Ovary (tissue), 9 donors: Measurements from ENCODE around the gene RASA3. TPM values are rescaled to one million over a fixed set of nuclear protein-coding genes. Genes with fewer than 3 reads are reported as not detected.

ENCODE experiments used
- DNase-seq, 5 donors: peaks; one replicate each; pipeline ENCODE4 v3.0.0-alpha.2; 2019 to 2020
- H3K27ac ChIP-seq, 2 donors: fragments of 200-600 bp; one replicate each; pipeline versions ENCODE4 v1.5.1 to v1.8.0; 2019 to 2022
- H3K27me3 ChIP-seq: fragments of 200-600 bp; one replicate; pipeline ENCODE4 v1.8.0; 2022
- H3K36me3 ChIP-seq: fragments of 200-600 bp; sonication (generic); one replicate; pipeline ENCODE4 v1.5.1; 2019
- H3K4me1 ChIP-seq: one replicate; pipeline ENCODE4 v1.8.1; 2013; ENCODE audit warnings: mild to moderate bottlenecking, moderate library complexity; ENCODE audit not compliant: insufficient read depth
- H3K4me3 ChIP-seq: fragments of 200-600 bp; sonication (generic); one replicate; pipeline ENCODE4 v1.5.1; 2017
- H3K9me3 ChIP-seq, 2 donors: fragments of 200-600 bp in 1 of 2; sonication (generic) in 1 of 2; one replicate each; pipeline versions ENCODE4 v1.5.1 to v1.8.1; 2013 to 2019; ENCODE audit warnings: mild to moderate bottlenecking in 1 of 2, moderate library complexity in 1 of 2
- CTCF ChIP-seq, 3 donors: fragments of 450-650 bp in 2 of 3; fragments of 200-600 bp in 1 of 3; IDR thresholded peaks; one replicate each; pipeline versions ENCODE4 v1.5.1 to v1.8.0; 2016 to 2022; ENCODE audit warnings: antibody characterized with exemption in 3 of 3, mild to moderate bottlenecking in 1 of 3
- EP300 ChIP-seq: sonication (generic); formaldehyde crosslinking; IDR thresholded peaks from one replicate; pipeline ENCODE4 v1.6.1; 2017; ENCODE audit warnings: antibody characterized with exemption
- POLR2A ChIP-seq: fragments of 450-650 bp; IDR thresholded peaks from one replicate; pipeline ENCODE4 v1.6.1; 2017; ENCODE audit warnings: antibody characterized with exemption, mild to moderate bottlenecking, moderate library complexity
- WGBS, 3 donors: extraction: QIAGEN DNeasy Blood & Tissue Kit in 1 of 3; methylation state at CpG; one replicate each; pipeline versions ENCODE4 v1.1.5 to v1.1.7; 2013 to 2017; 5-methylcytosine and 5-hydroxymethylcytosine counted together
- intact Hi-C, 4 donors: fragments of 100-400 bp; cut with DNase I; formaldehyde crosslinking; loops; one replicate each; pipeline versions ENCODE4 v1.11.0 to v1.15.1; 2022 to 2023
- polyA plus RNA-seq, 2 donors: library from polyadenylated mRNA; stranded (reverse); fragments of 200-250 nt in 1 of 2; fragments of 350-450 nt in 1 of 2; fragmentation: Illumina TruSeq in 1 of 2; extraction: RNeasy Lipid Tissue Mini Kit (QIAGEN cat#74804) in 1 of 2; gene quantifications; one replicate each; pipeline ENCODE4 v1.2.3, GENCODE V29; 2013 to 2014
- total RNA-seq, 7 donors: library from RNA; depleted of rRNA in 2 of 7; stranded (reverse); fragments of >200 nt in 2 of 7; fragmentation: NEBNext Ultra II Directional in 3 of 7; extraction: Animal tissue kit (Norgen Biotek cat#: 25700) in 3 of 7; gene quantifications; one replicate each; pipeline versions ENCODE4 v1.1.0 to v1.2.4, GENCODE V29; 2016 to 2023
- donor health status: DM: no; HTN: no; CAD: no; lungs with moderate emphysema.
- donor health status: DM: no; HTN: no; CAD: no.
- donor health status: Bipolar disorder and iron deficiency.
- donor health status: DM: yes; HTN: yes; CAD: no.
- donor health status: DM: no; HTN: no; CAD: no.
- donor health status: DM: yes; HTN: yes; CAD: no.

The RASA3 gene
- total and polyA plus RNA-seq, 9 donors, result 5.4 to 16.9 (median 9.4) TPM

- Histone ChIP-seq H3K27ac (no peak within 1 kb of the TSS), H3K9me3 (no peaks in the 10 kb centered on the region), H3K4me3 (no peak within 1 kb of the TSS), H3K4me1 (peaks cover 1% of the 10 kb centered on the region), H3K27me3 (no peaks in the 10 kb centered on the region), H3K36me3 (no peaks in the 10 kb centered on the region)
- 89 to 91% (median 90%) methylated on average over 44 of the region's 44 CpGs for WGBS, 3 donors
- intact Hi-C loops, result no loop called here
- TF ChIP-seq CTCF (IDR thresholded peaks at IDR 0.05) (no peak), POLR2A (no peak)
- peak in 2 of 5 donors; percentile 12 to 35 for DNase-seq
These were observed 158.9 kb downstream of the RASA3 start, which contains the start of gene C13orf46 for GRCh38 chr13:113973218-113974164. TSS of gene C13orf46 (minus strand) at chr13:113974076. CDS start at chr13:113973997, 79 bp downstream.

GRCh38 chr13:113972451-113973217, 159.8 kb downstream of the RASA3 start:
- no peak overlapping the region for H3K4me3 ChIP-seq
- H3K36me3 ChIP-seq, result no peaks in the 10 kb centered on the region
- H3K9me3 ChIP-seq, result no peaks in the 10 kb centered on the region
- peak in 2 of 5 donors; percentile 10 to 31 for DNase-seq
- H3K27me3 ChIP-seq, result no peaks in the 10 kb centered on the region
- TF ChIP-seq EP300 (no peak), CTCF (IDR thresholded peaks at IDR 0.05) (no peak), POLR2A (no peak)
- 80 to 84% (median 81%) methylated on average over 35 to 36 of the region's 36 CpGs for WGBS, 3 donors
- no peak overlapping the region for H3K27ac ChIP-seq
- intact Hi-C loops, result no loop called here
- peaks cover 1% of the 10 kb centered on the region for H3K4me1 ChIP-seq

DNA sequence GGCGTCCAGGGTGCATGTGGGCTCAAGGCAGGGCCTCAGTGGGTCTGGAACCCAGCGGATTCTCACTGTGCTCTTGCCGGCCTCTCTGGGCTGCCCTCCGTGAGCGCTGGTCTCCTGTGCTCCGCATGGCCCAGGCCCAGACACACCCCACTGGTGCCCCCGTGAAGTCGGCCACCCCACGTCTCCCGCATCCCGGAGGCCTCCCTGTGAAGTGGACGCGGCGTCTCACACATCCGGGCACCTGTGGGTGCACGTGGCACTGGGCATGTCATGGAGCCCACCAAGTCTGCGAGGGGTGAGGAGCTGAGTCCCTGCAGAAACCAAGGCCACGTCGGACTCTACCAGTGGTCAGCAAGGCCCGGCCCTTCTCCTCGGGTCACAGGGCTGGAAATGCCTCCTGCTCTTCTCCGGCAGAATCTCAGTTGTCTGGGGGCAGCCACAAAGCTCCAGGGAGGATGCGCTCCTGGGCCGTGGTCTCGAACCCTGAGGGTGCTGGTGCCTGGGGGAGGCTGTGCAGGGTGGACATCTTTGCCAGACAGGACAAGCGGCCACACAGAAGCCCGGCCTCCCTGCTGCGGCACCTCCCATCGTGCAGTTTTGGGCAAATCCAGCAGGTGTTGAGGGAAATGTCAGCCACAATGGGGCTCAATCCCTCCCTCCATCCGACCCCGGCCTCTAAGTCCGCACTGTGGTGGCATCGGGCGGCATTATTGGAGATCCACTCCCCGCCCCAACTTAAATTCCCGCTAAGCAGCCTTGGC, 160.8 kb downstream of the RASA3 start:
- Histone ChIP-seq H3K36me3 (no peaks in the 10 kb centered on the region), H3K4me1 (no peaks in the 10 kb centered on the region), H3K4me3 (no peak overlapping the region), H3K27me3 (no peaks in the 10 kb centered on the region), H3K9me3 (no peaks in the 10 kb centered on the region), H3K27ac (no peak overlapping the region)
- intact Hi-C loops, result no loop called here
- TF ChIP-seq CTCF (IDR thresholded peaks at IDR 0.05) (no peak), EP300 (no peak), POLR2A (no peak)
- WGBS, 3 donors, result 90 to 95% (median 94%) methylated on average over 36 of the region's 36 CpGs
- peak in 2 of 5 donors; percentile 19 to 27 for DNase-seq
